ENCODE measurements around the gene GPR34.

DNA sequence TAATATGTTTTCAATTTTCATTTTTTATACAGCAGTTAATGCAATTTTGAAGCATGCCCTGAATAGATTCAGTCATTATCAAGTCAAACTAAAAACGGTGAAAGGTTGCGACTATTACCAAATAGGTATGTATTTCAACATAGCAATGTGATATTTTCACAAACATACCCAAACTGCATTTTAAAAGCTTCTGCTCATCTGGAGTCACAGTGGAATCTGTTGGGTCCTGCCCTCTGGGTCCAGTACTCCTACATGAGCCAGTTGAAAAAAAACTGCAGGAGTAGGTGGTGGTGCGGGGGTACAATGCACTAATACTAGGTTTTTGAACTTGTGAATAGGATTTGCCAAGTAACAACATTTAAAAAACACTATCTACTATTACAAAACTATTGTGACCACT lies 938 bp downstream of the GPR34 start:
- TF ChIP-seq CEBPB (IDR thresholded peaks at IDR 0.05) = no peak
- no peak for TF ChIP-seq KDM1A (IDR thresholded peaks at IDR 0.05; ENCODE audit: low read depth)
- no peak for TF ChIP-seq MAFK (IDR thresholded peaks at IDR 0.05; ENCODE audit: partially characterized antibody)
- no peak for TF ChIP-seq CTCF (IDR thresholded peaks at IDR 0.05)

All from A549 (cell line).